HCT116 (cell line): ENCODE results near the gene LLGL2. TPM values are rescaled to one million over a fixed set of nuclear protein-coding genes. Genes with fewer than 3 reads are reported as not detected.
A peak's percentile ranks its signal among the peaks of the same experiment; 100 is the strongest.

ENCODE experiments used
- ATAC-seq: fragments of 200-7000 bp; cut with Tn5 transposase; 2 replicates; pipeline ENCODE4 v1.9.1; 2020; ENCODE audit warnings: mild to moderate bottlenecking, moderate library complexity
- BruUV-seq: library from RNA; stranded (reverse); fragments of 400-500 nt; replicated peaks from 2 replicates; lab custom pipeline; 2021; lab: Mats Ljungman, UMichigan
- CTCF ChIA-PET: fragments of 300-600 bp; sonication (Branson Sonifier 250); formaldehyde crosslinking; loops from one replicate; lab custom pipeline; 2021; ENCODE audit warnings: antibody characterized with exemption; lab: Charles Lee
- POLR2A ChIA-PET: fragments of 300-600, 350-600 bp; sonication (Branson Sonifier 250); formaldehyde crosslinking; loops from one replicate; lab custom pipeline; 2021; ENCODE audit warnings: antibody characterized with exemption; lab: Charles Lee
- RAD21 ChIA-PET, 2 experiments: fragments of 300-600 bp; sonication (Branson Sonifier 250); formaldehyde crosslinking; loops; one replicate each; lab custom pipeline; 2023; ENCODE audit warnings: low total read pairs in 2 of 2; ENCODE audit not compliant: uncharacterized antibody in 2 of 2, unreplicated experiment in 2 of 2, low non-redundant PET in 1 of 2; lab: Charles Lee
- DNase-seq: peaks from one replicate; pipeline ENCODE4 v3.0.0-alpha.2; 2010; ENCODE audit warnings: low read depth, low spot score
- H2AFZ ChIP-seq: fragments of 200-600 bp; shearing (Covaris generic), sonication (generic); 2 replicates; pipeline ENCODE4 v1.6.1; 2017; ENCODE audit warnings: low read depth, mixed run types, mixed read lengths, antibody characterized with exemption, low read length; ENCODE audit not compliant: poor library complexity, severe bottlenecking
- H3K27ac ChIP-seq: 2 replicates; pipeline ENCODE4 v1.5.1; 2012; ENCODE audit warnings: low read depth, low read length
- H3K27me3 ChIP-seq: fragments of 200-600 bp; sonication (generic); 2 replicates; pipeline ENCODE4 v1.6.1; 2016; ENCODE audit warnings: mixed run types, low read length, mixed read lengths; ENCODE audit not compliant: insufficient read depth
- H3K36me3 ChIP-seq, 2 experiments: fragments of 200-500 bp in 1 of 2; fragments of 200-600 bp in 1 of 2; sonication (Bioruptor generic) in 1 of 2; sonication (generic) in 1 of 2; 2 replicates each; pipeline versions ENCODE4 v1.5.1 to v1.6.1; 2014 to 2016; ENCODE audit warnings: low read length in 2 of 2, inconsistent platforms in 1 of 2, mixed read lengths in 1 of 2, mixed run types in 1 of 2; ENCODE audit not compliant: insufficient read depth in 2 of 2, control insufficient read depth in 1 of 2
- H3K4me1 ChIP-seq, 2 experiments: fragments of 200-600 bp in 1 of 2; sonication (generic) in 1 of 2; 2 replicates each; pipeline versions ENCODE4 v1.5.1 to v1.6.1; 2012 to 2017; ENCODE audit warnings: low read length in 2 of 2, inconsistent platforms in 1 of 2, mild to moderate bottlenecking in 1 of 2, mixed read lengths in 1 of 2, mixed run types in 1 of 2, moderate library complexity in 1 of 2; ENCODE audit not compliant: insufficient read depth in 2 of 2, control insufficient read depth in 1 of 2
- H3K4me2 ChIP-seq: fragments of 200-600 bp; sonication (generic); 2 replicates; pipeline ENCODE4 v1.6.1; 2017; ENCODE audit warnings: mixed run types, low read length, mixed read lengths
- H3K4me3 ChIP-seq, 2 experiments: fragments of 200-600 bp in 1 of 2; sonication (generic) in 1 of 2; replicated peaks in 1 of 2; 2 replicates each; pipeline ENCODE4 v1.5.1; 2011 to 2016; ENCODE audit warnings: low read length in 2 of 2, control low read depth in 1 of 2, low read depth in 1 of 2, mild to moderate bottlenecking in 1 of 2, mixed read lengths in 1 of 2, mixed run types in 1 of 2
- H3K79me2 ChIP-seq: fragments of 200-600 bp; sonication (generic); 2 replicates; pipeline ENCODE4 v1.6.1; 2017; ENCODE audit warnings: mild to moderate bottlenecking, mixed run types, low read length, moderate library complexity, mixed read lengths; ENCODE audit not compliant: insufficient read depth
- H3K9ac ChIP-seq: fragments of 200-600 bp; sonication (generic); 2 replicates; pipeline ENCODE4 v1.6.1; 2016; ENCODE audit warnings: low read length, mixed read lengths
- H3K9me2 ChIP-seq: fragments of 200-600 bp; sonication (generic), shearing (Covaris generic); 2 replicates; pipeline ENCODE4 v1.6.1; 2017; ENCODE audit warnings: mixed run types, mild to moderate bottlenecking, moderate library complexity; ENCODE audit not compliant: insufficient read depth
- H3K9me3 ChIP-seq, 2 experiments: fragments of 200-500 bp in 1 of 2; fragments of 200-600 bp in 1 of 2; sonication (Bioruptor generic) in 1 of 2; sonication (generic) in 1 of 2; 2 replicates each; pipeline ENCODE4 v1.6.1; 2014 to 2017; ENCODE audit warnings: low read length in 2 of 2, mixed read lengths in 2 of 2, inconsistent platforms in 1 of 2, low read depth in 1 of 2, mild to moderate bottlenecking in 1 of 2, mixed run types in 1 of 2, moderate library complexity in 1 of 2; ENCODE audit not compliant: control insufficient read depth in 1 of 2, insufficient read depth in 1 of 2
- H4K20me1 ChIP-seq: fragments of 200-600 bp; sonication (generic), shearing (Covaris generic); 2 replicates; pipeline ENCODE4 v1.6.1; 2017; ENCODE audit warnings: mixed run types, mild to moderate bottlenecking, moderate library complexity; ENCODE audit not compliant: insufficient read depth
- CTCF ChIP-seq, 3 experiments: fragments of 200-600 bp in 1 of 3; sonication (generic) in 1 of 3; IDR thresholded peaks in 2 of 3; conservative IDR thresholded peaks in 1 of 3; 2 replicates each; pipeline ENCODE4 v1.5.1; 2012 to 2017; ENCODE audit warnings: low read depth in 2 of 3, low read length in 2 of 3, antibody characterized with exemption in 1 of 3, borderline replicate concordance in 1 of 3, control low read depth in 1 of 3, mild to moderate bottlenecking in 1 of 3, mixed read lengths in 1 of 3, mixed run types in 1 of 3, moderate library complexity in 1 of 3; ENCODE audit not compliant: insufficient read depth in 1 of 3
- SP1 ChIP-seq: IDR thresholded peaks from 2 replicates; pipeline ENCODE4 v1.6.1; 2012; ENCODE audit warnings: low read depth
- ZFX ChIP-seq: fragments of 450-650 bp; IDR thresholded peaks from 2 replicates; pipeline ENCODE4 v1.6.1; 2017
- ZNF274 ChIP-seq: fragments of 200-500 bp; sonication (Bioruptor generic); IDR thresholded peaks from 2 replicates; pipeline ENCODE4 v1.6.1; 2014; ENCODE audit warnings: mild to moderate bottlenecking, low read depth, low read length, inconsistent platforms
- intact Hi-C: fragments of 100-400 bp; cut with micrococcal nuclease; formaldehyde crosslinking; loops from 2 replicates; pipeline ENCODE4 v1.10.0; 2022
- total RNA-seq: library from RNA; stranded (reverse); gene quantifications from one replicate; pipeline ENCODE4 v1.2.1, GENCODE V29; 2021; ENCODE audit not compliant: unreplicated experiment

Gene LLGL2
- total RNA-seq, 1 experiment from 2014 or later = 209 TPM

DNA sequence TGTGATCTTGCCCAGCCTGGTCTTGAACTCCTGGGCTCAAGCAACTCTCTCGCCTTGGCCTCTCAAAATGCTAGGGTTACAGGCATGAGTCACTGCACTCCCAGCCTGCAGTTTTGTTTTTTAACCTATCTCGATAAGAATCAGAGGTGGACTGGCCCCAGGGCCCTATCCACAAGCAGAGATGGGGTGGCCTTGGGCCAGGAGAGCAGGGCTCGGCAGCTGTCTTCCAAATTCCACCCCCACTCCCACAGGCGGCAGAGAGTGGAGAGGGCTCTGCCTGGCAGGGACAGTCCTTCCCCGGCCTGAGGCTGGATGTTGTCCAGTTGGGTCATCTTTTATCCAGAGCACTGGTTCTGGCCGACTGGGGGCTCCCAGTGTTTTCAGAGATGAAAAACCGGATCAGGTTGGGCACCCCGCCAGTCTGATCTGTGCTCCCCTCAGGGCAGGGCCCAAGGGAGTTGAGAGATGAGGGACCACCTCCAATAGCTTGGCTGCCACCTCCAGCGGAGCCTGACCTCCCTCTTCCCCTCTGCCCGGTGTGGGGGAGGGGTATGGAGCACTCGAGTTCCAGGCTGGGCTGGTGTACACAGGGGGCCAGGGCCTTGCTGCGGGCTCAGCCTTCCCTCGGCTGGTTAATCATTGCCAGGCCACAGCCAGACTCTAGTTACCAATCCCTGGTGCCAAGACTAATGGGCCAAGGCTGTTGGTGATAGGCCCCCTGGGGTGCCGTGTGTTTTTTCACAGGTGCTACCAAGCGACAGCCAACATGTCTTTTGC is 31.8 kb downstream of the LLGL2 start:
- Histone ChIP-seq H2AFZ (no peak overlapping the region), H3K27me3 (no peaks in the 10 kb centered on the region), H3K27ac (peak overlapping the region; percentile 86)
- intact Hi-C loops = no loop called here
- TF ChIP-seq ZNF274 (no peak), CTCF (IDR thresholded peaks at IDR 0.05 in 2 of 3, conservative IDR thresholded peaks at IDR 0.05 in 1 of 3; ENCODE audit: borderline replicate concordance in 1 of 3, insufficient read depth in 1 of 3, low read depth in 2 of 3, low read length in 2 of 3) (no peak), SP1 (no peak), ZFX (no peak)
- TF ChIP-seq, all 23 proteins: peak for 0
- POLR2A ChIA-PET = no interaction called here
- Histone ChIP-seq H3K9me3 (no peaks in the 10 kb centered on the region), H4K20me1 (no peaks in the 10 kb centered on the region), H3K9ac (peak overlapping the region; percentile 41), H3K4me3 (peak overlapping the region; percentile 9 to 12; a peak in 3 of 4 replicates), H3K4me1 (peaks cover 32 to 41% of the 10 kb centered on the region in 2 experiments), H3K4me2 (peak overlapping the region; percentile 70), H3K79me2 (peaks cover 20% of the 10 kb centered on the region; the same call in 1 of the 2 replicates), H3K9me2 (no peaks in the 10 kb centered on the region), H3K36me3 (peaks cover 8% of the 10 kb centered on the region in 2 experiments; a peak in 3 of 4 replicates)
- CTCF ChIA-PET = no interaction called here
- DNase-seq = no peak
- ATAC-seq = peak; percentile 79
- no TSS peak for BruUV-seq
- RAD21 ChIA-PET = no interaction called here
